ENCODE measurements around the gene EPOP.

- TF ChIP-seq CTCF (IDR thresholded peaks at IDR 0.05; ENCODE audit: control extremely low read depth in 1 of 3, insufficient read depth in 1 of 3, low read depth in 1 of 3, low read length in 3 of 3) (no peak), POLR2A (IDR thresholded peaks at IDR 0.05; ENCODE audit: control extremely low read depth in 1 of 2, low read depth in 2 of 2, low read length in 2 of 2) (no peak), JUND (IDR thresholded peaks at IDR 0.05; ENCODE audit: low read length) (no peak), TEAD4 (IDR thresholded peaks at IDR 0.05; ENCODE audit: low read depth, low read length) (no peak), POU5F1 (IDR thresholded peaks at IDR 0.05; ENCODE audit: low read depth, low read length) (no peak), PHF8 (conservative IDR thresholded peaks at IDR 0.05; ENCODE audit: low read depth, low read length) (peak; percentile 43; the same call in 1 of the 2 replicates), YY1 (IDR thresholded peaks at IDR 0.05; ENCODE audit: low read depth, low read length) (no peak), BRCA1 (IDR thresholded peaks at IDR 0.05; ENCODE audit: low read depth, low read length) (no peak), CEBPB (IDR thresholded peaks at IDR 0.05; ENCODE audit: low read depth, low read length) (no peak), TAF1 (IDR thresholded peaks at IDR 0.05; ENCODE audit: low read depth, low read length) (peak; percentile 26; the same call in 1 of the 2 replicates), EZH2 (IDR thresholded peaks at IDR 0.05; ENCODE audit: low read depth, low read length, severe bottlenecking) (no peak)
Measured at GRCh38 chr17:38674749-38675615, at the start of gene EPOP.
